HTR-8/SVneo (cell line): ENCODE results near the gene CTRB1.
A peak's percentile ranks its signal among the peaks of the same experiment; 100 is the strongest.

ENCODE experiments used
- DNase-seq: peaks from one replicate; pipeline ENCODE4 v3.0.0; 2011; ENCODE audit warnings: low spot score, mixed read lengths; ENCODE audit not compliant: insufficient read length
- FAIRE-seq: peaks from 2 replicates; lab custom pipeline; 2011; peaks lifted over from hg19 to GRCh38; lab: Jason Lieb, UNC

CTRB1 gene

DNA sequence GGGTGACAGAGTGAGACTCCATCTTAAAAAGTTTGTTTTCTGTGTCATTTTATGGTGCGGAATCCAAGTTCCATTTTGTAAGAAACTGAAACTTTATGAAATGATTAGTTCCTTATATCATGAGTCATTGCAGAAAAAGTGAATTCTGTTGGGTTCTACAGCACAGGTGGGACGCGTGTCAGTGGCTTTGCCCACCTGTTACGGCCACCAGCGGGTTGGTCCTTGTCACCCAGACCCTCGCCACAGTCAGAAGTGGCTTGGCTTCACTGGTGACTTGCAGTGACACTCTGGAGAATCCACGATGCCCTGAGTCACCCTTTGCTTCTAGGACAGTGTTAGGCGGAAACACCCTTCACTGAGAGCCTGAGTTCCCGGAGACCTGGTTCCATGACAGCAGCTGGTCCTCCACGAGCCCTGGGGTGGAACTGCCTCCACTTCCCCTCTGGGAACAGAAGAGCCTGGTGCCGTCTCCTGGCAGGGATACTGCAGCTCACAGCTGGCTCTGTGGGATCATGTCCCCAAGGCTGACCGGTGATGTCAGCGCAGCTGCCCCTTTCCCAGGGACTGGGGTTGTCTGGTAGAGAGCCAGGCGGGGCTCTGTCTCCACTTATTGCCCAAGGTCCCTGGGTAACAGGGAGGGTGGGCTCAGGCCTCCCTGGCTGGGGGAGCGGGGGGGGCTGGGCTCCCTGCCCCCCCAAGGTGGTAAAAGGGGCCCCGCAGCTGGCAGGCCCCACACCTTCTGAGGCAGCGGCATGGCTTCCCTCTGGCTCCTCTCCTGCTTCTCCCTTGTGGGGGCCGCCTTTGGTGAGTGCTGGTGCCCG is at the start of gene CTRB1:
Gene CTRB1 (plus strand): TSS at position 733 of the 821 bp plus-strand sequence. CDS start 20 bp downstream, at position 753.
- DNase-seq: no peak
- FAIRE-seq: no peak

DNA sequence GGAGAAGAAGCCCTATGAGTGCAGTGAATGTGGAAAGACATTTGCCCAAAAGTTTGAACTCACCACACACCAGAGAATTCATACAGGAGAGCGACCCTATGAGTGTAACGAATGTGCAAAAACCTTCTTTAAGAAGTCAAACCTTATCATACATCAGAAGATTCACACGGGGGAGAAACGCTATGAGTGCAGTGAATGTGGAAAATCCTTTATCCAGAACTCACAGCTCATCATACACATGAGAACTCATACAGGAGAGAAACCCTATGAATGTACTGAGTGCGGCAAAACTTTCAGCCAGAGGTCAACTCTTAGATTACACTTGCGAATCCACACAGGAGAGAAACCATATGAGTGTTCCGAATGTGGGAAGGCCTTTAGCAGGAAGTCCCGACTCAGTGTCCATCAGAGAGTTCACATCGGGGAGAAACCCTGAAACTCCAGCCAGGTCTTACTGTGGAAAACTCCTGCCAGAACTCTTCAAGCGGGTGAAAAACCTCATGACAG is 48.8 kb upstream of the CTRB1 start:
- DNase-seq (no peak), FAIRE-seq (peak; percentile 4)

DNA sequence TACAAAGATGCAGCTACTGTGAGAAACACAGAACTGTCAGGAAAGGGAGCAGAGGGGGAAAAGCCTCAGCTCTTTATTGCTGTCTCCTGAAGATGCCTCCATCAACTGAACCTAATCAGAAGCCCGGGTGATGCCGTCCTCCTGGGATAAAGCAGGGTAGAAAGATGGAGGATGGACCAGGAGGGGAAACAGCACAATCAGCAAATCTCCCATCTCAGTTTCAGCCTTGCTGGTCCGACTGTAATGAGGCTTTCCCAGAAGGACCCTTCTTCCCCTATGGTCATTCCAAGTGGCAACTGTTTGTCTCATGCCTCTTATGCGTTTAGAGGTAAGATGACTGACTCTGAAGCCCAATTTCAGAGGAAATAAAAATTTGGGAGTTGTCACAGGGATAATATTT is 46.2 kb upstream of the CTRB1 start:
- no peak for FAIRE-seq
- no peak for DNase-seq

DNA sequence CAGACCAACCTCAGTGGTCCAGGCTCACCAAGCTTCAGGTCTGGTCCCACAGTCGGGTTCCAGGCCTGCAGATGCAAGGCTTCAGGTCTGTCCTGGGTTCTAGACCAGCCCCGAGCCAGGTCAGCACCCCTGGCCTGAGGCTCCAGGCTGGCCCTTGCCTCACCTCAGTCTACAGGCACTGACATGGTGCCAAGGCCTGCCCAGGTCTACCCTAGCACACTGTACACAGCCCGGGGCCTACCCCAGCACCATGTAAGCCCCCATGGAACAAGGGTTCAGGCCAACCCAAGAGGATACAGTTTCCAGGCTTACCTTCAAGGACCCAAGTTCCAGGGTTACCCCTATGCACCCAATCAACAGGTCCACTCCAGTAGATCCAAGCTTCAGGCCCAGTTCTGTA is 43.7 kb upstream of the CTRB1 start:
- FAIRE-seq (no peak), DNase-seq (no peak)

DNA sequence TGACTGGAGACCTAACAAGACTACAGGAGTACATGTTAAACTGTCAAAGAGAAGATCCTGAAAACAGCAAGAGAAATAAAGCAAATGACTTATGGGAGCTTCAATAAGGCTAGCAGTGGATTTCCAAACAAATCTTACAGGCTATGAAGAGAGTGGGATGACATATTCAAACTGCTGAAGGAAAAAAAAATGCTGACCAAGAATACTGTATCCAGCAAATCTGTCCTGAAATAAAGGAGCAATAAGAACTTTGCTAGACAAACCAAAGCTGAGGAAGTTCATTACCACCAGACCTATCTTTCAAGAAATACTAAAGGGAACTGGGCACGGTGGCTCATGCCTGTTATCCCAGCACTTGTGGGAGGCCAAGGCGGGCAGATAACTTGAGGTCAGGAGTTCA is 41.9 kb upstream of the CTRB1 start:
- DNase-seq: no peak
- no peak for FAIRE-seq

GRCh38 chr16:75179208-75179607 is 39.6 kb upstream of the CTRB1 start:
- FAIRE-seq (no peak), DNase-seq (no peak)

- FAIRE-seq: no peak
- no peak for DNase-seq
Measured at GRCh38 chr16:75181630-75182029, 37.2 kb upstream of the CTRB1 start.

DNA sequence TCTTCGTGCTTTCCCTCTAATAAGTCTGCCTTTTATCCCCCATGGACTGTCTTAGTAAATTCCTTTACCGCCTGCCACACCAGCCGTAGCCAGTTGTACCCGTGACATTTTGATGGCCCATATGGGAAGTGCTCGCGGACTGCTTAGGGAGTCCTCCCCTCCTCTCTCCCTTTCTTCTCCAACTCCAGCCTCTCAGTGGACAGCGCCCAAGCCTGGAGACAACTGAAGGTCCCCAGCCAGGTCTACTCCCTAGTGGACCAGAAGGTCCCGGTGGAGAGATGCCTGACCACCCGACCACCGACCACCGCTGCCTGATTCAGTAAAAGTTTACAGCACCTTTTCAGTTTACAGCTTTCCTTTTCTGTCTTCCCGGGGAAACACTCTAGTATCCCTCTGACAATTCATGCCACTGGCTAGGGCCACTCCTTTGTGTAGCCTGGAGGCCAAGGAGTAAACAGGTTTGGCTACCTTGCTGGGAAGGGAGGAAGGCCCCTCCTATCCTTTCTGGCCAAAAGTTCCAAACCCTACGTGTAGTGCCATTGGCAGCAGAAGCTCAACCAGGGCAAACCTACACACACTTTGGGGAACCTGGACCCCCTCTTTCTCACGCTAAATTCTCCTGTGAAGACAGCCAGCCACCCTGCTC is 29.8 kb upstream of the CTRB1 start:
- DNase-seq: no peak
- FAIRE-seq: peak; percentile 55

DNA sequence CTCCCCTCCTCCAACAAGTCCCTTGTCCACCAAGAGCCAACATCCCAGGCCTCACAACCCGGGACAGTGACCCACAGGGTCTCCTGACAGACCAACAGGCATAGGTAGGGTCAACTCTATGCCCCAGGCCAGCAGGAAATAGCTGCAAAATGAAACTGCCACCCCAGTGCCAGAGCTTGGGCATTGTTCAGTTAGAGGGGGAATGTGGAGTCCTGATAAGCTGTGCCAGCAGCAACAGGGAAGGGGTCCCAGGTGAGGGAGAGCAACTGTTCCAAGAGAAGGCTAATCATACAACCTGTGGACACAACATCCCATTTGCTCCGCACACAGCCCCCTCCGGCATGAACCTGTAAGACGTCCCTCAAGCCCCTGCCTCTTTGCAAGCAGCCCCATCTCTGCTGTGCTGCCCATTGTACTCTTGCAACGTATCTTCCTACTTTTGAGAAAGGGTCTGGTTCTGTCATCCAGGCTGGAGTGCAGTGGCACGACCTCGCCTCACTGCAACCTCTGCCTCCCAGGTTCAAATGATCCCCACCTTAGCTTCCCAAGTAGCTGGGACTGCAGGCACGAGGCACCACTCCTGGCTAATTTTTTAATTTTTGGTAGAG is 29.0 kb upstream of the CTRB1 start:
- DNase-seq (no peak), FAIRE-seq (peak; percentile 4)

DNA sequence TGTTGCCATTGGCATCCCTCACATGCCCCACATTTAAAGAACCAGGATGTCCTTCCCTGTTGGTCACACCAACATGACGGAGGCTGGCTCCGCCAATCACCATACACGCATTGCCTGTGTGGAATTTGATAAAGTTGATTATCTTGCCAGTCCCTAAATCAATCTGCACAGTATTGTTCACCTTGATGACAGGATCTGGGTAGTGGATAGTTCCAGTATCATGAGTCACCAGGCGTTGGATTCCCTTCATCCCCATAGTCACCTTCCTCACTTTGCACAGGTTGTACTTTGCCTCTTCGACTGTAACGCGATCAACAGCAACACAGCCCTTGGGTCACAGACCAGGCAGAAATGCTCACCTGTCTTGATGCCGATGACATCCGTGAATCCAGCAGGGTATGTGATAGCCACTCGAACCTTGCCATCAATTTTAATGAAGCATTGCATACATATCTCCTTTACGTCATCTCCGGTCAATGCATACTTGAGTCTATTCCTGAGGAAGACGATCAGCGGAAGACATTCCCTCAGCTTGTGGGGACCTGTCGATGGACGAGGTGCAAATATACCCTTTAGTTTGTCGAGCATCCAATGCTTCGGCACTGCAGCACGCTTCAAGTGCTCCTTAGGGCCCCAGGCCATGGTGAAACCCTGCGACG is 26.1 kb upstream of the CTRB1 start:
- FAIRE-seq: peak; percentile 88

DNA sequence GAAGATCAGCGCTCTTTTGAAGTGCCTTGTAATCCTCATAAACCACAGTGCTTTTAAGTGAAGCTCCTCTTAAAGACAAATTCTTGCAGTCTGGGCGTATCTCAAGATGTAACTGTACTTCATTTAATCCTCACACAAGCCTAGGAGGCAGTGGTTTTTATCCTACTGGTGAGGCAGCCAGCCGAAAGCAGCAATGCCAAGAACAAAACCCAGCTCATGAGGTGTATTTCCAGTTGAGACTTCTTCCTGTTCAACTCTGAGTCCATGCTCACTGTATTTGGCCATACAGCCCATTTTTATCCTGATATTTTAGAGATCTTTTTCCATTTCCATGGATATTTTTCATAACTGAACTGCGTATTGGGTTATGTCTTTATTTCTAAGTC is 25.5 kb upstream of the CTRB1 start:
- DNase-seq (no peak), FAIRE-seq (peak; percentile 31)

More for the DNA sequence above, 26.1 kb upstream of the CTRB1 start:
- DNase-seq: no peak

DNA sequence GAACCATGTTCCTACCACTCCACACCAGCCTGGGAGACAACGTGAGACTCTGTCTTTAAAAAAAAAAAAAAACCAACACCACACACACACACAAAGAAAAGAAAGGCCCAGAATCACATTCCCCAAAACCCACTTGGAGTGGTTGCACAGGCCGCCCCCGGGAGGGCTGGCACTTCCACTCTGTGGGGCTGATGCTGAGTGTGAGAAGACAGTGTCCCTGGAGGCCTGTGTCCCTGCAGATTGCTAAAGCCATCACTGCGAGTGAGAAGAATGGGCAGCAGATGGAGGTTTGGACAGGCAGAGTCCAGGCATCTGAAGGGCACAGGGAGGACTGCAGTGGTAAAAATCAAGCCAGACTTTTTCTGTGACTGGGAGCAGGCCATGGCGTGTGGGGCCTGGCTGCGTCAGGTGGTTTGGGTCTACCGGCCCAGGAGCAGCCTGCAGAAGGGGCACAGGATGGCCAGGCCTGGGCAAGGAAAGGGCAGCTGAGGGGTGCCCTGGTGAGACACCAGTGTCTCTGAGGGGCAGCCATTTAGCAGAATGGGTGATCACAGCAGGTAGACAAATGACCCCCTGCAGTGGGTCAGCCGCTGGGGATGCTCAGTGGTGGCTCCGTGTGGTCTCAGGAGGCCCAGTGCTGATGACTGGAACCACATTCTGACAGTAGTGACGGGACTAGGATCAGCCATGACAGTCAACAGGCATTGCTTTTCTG is 24.9 kb upstream of the CTRB1 start:
- DNase-seq (no peak), FAIRE-seq (no peak)

- DNase-seq: no peak
- FAIRE-seq: no peak
Measured at GRCh38 chr16:75195811-75196790, 22.7 kb upstream of the CTRB1 start.

GRCh38 chr16:75196836-75197235 is 22.0 kb upstream of the CTRB1 start:
- DNase-seq (no peak), FAIRE-seq (no peak)

DNA sequence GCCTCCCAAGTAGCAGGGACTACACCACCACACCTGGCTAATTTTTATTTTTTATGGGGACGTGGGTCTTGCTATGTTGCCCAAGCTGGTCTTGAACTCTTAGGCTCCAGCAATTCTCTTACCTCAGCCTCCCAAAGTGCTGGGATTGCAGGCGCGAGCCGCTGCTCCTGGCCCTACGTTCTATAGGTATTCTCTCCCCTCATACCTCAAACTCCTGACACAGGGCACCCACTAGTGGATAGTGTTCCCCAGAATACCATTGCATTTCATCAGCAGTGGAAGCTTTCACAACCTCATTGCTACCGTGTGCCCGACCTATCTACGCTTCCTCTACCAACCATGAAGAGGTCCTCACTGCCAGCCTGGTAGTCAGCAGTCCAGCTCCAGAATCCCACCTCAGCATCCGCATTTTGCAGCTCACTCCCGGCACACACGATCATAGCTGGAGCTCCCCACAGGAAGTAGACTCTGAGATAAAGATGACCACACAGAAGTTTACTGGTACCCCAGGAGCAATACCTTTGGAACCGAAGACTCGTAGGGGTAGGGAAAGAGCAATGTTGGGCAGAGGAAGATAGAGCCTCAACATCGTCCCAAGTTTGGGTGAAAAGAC is 21.2 kb upstream of the CTRB1 start:
- peak; percentile 36 for FAIRE-seq
- DNase-seq: no peak

DNA sequence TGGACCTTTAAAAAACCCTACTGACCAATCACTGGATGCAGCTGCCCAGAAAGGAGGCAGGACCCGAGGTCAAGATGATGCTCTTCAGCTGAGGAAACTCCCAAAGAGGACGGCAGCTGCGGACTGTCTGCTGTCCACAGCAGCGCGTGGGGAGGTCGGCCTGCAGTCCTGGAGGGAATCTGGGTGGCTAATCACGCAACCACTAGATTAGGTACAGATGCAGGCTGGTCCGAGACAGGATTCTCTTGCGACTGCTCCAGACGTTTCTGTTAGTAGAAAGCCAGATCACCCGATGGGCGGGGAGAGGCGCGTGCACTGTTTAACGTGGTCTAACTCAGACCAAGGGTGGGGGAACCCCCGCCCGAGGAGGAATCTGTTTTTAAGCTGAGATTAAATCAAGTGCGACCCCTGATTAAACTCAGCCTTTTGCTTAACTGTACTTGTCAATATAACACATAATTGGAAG is 20.6 kb upstream of the CTRB1 start:
- DNase-seq (no peak), FAIRE-seq (no peak)

- DNase-seq (no peak), FAIRE-seq (no peak)
Measured at GRCh38 chr16:75202069-75202590, 16.7 kb upstream of the CTRB1 start.

DNA sequence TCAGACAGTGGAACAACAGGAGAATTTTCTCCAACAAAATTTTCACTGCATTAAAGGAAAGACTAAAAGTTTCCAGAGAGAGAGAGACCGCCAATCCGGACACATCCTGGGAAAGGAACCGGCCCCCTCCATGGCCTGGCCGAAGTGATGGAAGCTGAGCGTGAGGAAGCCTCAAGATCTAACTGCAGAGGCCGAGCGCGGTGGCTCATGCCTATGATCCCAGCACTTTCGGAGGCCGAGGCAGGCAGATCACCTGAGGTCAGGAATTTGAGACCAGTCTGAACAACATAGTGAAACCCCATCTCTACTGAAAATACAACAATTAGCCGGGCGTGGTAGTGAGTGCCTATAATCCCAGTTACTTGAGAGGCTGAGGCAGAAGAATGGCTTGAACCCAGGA is 15.7 kb upstream of the CTRB1 start:
- no peak for DNase-seq
- FAIRE-seq: no peak
